H1 (cell line): Measurements from ENCODE around the gene ACVR1. TPM values are rescaled to one million over a fixed set of nuclear protein-coding genes. Genes with fewer than 3 reads are reported as not detected.

Source experiments
- CTCF ChIA-PET: fragments of 300-600 bp; sonication (Branson Sonifier 250); formaldehyde crosslinking; loops from one replicate; lab custom pipeline; 2021; ENCODE audit not compliant: partially characterized antibody; lab: Charles Lee
- POLR2A ChIA-PET: fragments of 300-600 bp; sonication (Branson Sonifier 250); formaldehyde crosslinking; loops from one replicate; lab custom pipeline; 2021; ENCODE audit warnings: inconsistent platforms; ENCODE audit not compliant: partially characterized antibody; lab: Charles Lee
- DNase-seq, 2 experiments: peaks; one replicate each; pipeline versions ENCODE4 v3.0.0 to v3.0.0-alpha.2; 2010 to 2022; ENCODE audit warnings: low spot score in 2 of 2, low read depth in 1 of 2, mixed read lengths in 1 of 2
- FAIRE-seq: peaks from 2 replicates; lab custom pipeline; 2011; peaks lifted over from hg19 to GRCh38; lab: Jason Lieb, UNC
- H2AFZ ChIP-seq: 2 replicates; pipeline ENCODE4 v1.8.1; 2012; ENCODE audit warnings: low read length, inconsistent platforms
- H2AK5ac ChIP-seq: 2 replicates; pipeline ENCODE4 v1.6.1; 2013; ENCODE audit warnings: low read depth, low read length
- H2BK120ac ChIP-seq: replicated peaks from 2 replicates; pipeline ENCODE3; 2013; ENCODE audit warnings: low read depth, low read length, inconsistent platforms
- H2BK12ac ChIP-seq: 2 replicates; pipeline ENCODE4 v1.6.1; 2013; ENCODE audit warnings: low read depth, low read length
- H2BK15ac ChIP-seq: 2 replicates; pipeline ENCODE4 v1.6.1; 2013; ENCODE audit warnings: low read length
- H2BK20ac ChIP-seq: 2 replicates; pipeline ENCODE4 v1.6.1; 2013; ENCODE audit warnings: low read length
- H2BK5ac ChIP-seq: 2 replicates; pipeline ENCODE4 v1.6.1; 2013; ENCODE audit warnings: low read depth, low read length
- H3K14ac ChIP-seq: 2 replicates; pipeline ENCODE4 v1.6.1; 2013; ENCODE audit warnings: inconsistent platforms; ENCODE audit not compliant: insufficient read length
- H3K18ac ChIP-seq: 2 replicates; pipeline ENCODE4 v1.6.1; 2013; ENCODE audit warnings: low read length; ENCODE audit errors: extremely low read depth
- H3K23ac ChIP-seq: 2 replicates; pipeline ENCODE4 v1.6.1; 2013; ENCODE audit warnings: inconsistent platforms; ENCODE audit not compliant: insufficient read length
- H3K23me2 ChIP-seq: 2 replicates; pipeline ENCODE4 v1.6.1; 2013; ENCODE audit warnings: low read depth, low read length
- H3K27ac ChIP-seq: 2 replicates; pipeline ENCODE4 v1.6.1; 2011; ENCODE audit warnings: low read depth, low read length, inconsistent platforms
- H3K27me3 ChIP-seq, 4 experiments: replicated peaks in 1 of 4; 1 replicate in 1 of 4; 2 replicates in 3 of 4; pipeline versions ENCODE4 v1.6.1 to v1.8.1; 2011 to 2013; ENCODE audit warnings: low read length in 3 of 4, mild to moderate bottlenecking in 3 of 4, inconsistent platforms in 2 of 4, mixed read lengths in 2 of 4, moderate library complexity in 1 of 4; ENCODE audit not compliant: control insufficient read depth in 3 of 4, insufficient read depth in 3 of 4; ENCODE audit errors: extremely low read depth in 1 of 4
- H3K36me3 ChIP-seq, 4 experiments: 2 replicates each; pipeline versions ENCODE4 v1.6.1 to v1.8.1; 2011 to 2013; ENCODE audit warnings: mild to moderate bottlenecking in 4 of 4, low read length in 3 of 4, moderate library complexity in 2 of 4, control low read depth in 1 of 4, inconsistent platforms in 1 of 4; ENCODE audit not compliant: insufficient read depth in 4 of 4, control insufficient read depth in 2 of 4
- H3K4ac ChIP-seq: replicated peaks from 2 replicates; pipeline ENCODE3; 2013; ENCODE audit warnings: low read length, low read depth, mixed read lengths, inconsistent platforms; ENCODE audit not compliant: insufficient read length
- H3K4me1 ChIP-seq, 4 experiments: replicated peaks in 1 of 4; 1 replicate in 1 of 4; 2 replicates in 3 of 4; pipeline versions ENCODE4 v1.6.1 to v1.8.1; 2011 to 2013; ENCODE audit warnings: low read length in 3 of 4, inconsistent platforms in 2 of 4, mixed read lengths in 1 of 4; ENCODE audit not compliant: insufficient read depth in 4 of 4, control insufficient read depth in 3 of 4
- H3K4me2 ChIP-seq, 2 experiments: 2 replicates each; pipeline versions ENCODE4 v1.6.1 to v1.8.1; 2011 to 2013; ENCODE audit warnings: low read depth in 2 of 2, low read length in 2 of 2, control low read depth in 1 of 2, inconsistent platforms in 1 of 2, mild to moderate bottlenecking in 1 of 2; ENCODE audit not compliant: insufficient read depth in 1 of 2
- H3K4me3 ChIP-seq, 4 experiments: fragments of 200-600, 300-600 bp in 1 of 4; sonication (generic), shearing (Covaris generic), sonication (Bioruptor Twin) in 1 of 4; 2 replicates each; pipeline versions ENCODE4 v1.5.1 to v1.8.1; 2011 to 2016; ENCODE audit warnings: low read length in 4 of 4, low read depth in 3 of 4, control low read depth in 2 of 4, inconsistent platforms in 2 of 4, mild to moderate bottlenecking in 2 of 4, mixed read lengths in 1 of 4, moderate library complexity in 1 of 4; ENCODE audit not compliant: insufficient read depth in 2 of 4; ENCODE audit errors: extremely low read depth in 1 of 4
- H3K56ac ChIP-seq: replicated peaks from 2 replicates; pipeline ENCODE3; 2013; ENCODE audit warnings: low read depth, mild to moderate bottlenecking, mixed read lengths, low read length, inconsistent platforms; ENCODE audit not compliant: insufficient read length
- H3K79me1 ChIP-seq: 2 replicates; pipeline ENCODE4 v1.6.1; 2013; ENCODE audit warnings: low read depth, low read length, control low read depth
- H3K79me2 ChIP-seq, 2 experiments: 2 replicates each; pipeline versions ENCODE4 v1.6.1 to v1.8.1; 2012 to 2013; ENCODE audit warnings: low read length in 2 of 2, mild to moderate bottlenecking in 2 of 2, inconsistent platforms in 1 of 2; ENCODE audit not compliant: insufficient read depth in 2 of 2, control insufficient read depth in 1 of 2
- H3K9ac ChIP-seq, 4 experiments: replicated peaks in 1 of 4; 1 replicate in 1 of 4; 2 replicates in 3 of 4; pipeline versions ENCODE4 v1.6.1 to v1.8.1; 2011 to 2013; ENCODE audit warnings: low read depth in 3 of 4, low read length in 3 of 4, control low read depth in 2 of 4, mild to moderate bottlenecking in 2 of 4, moderate library complexity in 2 of 4, inconsistent platforms in 1 of 4; ENCODE audit errors: extremely low read depth in 1 of 4
- H3K9me3 ChIP-seq, 2 experiments: 2 replicates each; pipeline versions ENCODE4 v1.6.1 to v1.8.1; 2012 to 2013; ENCODE audit warnings: mild to moderate bottlenecking in 2 of 2, moderate library complexity in 2 of 2, control low read depth in 1 of 2, inconsistent platforms in 1 of 2, low read depth in 1 of 2, low read length in 1 of 2, mixed read lengths in 1 of 2; ENCODE audit not compliant: insufficient read depth in 2 of 2
- H4K20me1 ChIP-seq, 2 experiments: replicated peaks in 1 of 2; 2 replicates each; pipeline versions ENCODE3 to v1.8.1; 2011 to 2013; ENCODE audit warnings: inconsistent platforms in 2 of 2, low read length in 2 of 2, mild to moderate bottlenecking in 1 of 2; ENCODE audit not compliant: insufficient read depth in 2 of 2, control insufficient read depth in 1 of 2
- H4K5ac ChIP-seq: 2 replicates; pipeline ENCODE4 v1.6.1; 2013; ENCODE audit warnings: low read length, low read depth, mixed read lengths, inconsistent platforms; ENCODE audit not compliant: insufficient read length
- H4K8ac ChIP-seq: 2 replicates; pipeline ENCODE4 v1.8.0; 2013; ENCODE audit warnings: mild to moderate bottlenecking, moderate library complexity, low read length, inconsistent platforms; ENCODE audit not compliant: insufficient read depth; ENCODE audit errors: extremely low read depth
- H4K91ac ChIP-seq: replicated peaks from 2 replicates; pipeline ENCODE3; 2013; ENCODE audit warnings: low read length, mixed read lengths, inconsistent platforms; ENCODE audit not compliant: insufficient read length
- TAF1 ChIP-seq: IDR thresholded peaks from 2 replicates; pipeline ENCODE4 v1.6.1; 2011; ENCODE audit warnings: mild to moderate bottlenecking, low read depth, low read length
- TCF12 ChIP-seq: IDR thresholded peaks from 2 replicates; pipeline ENCODE4 v1.6.1; 2011; ENCODE audit warnings: low read depth, mild to moderate bottlenecking, low read length
- whole genome bisulfite sequencing, 2 experiments: shearing (Covaris generic) in 1 of 2; methylation state at CpG; one replicate each; pipeline versions ENCODE4 v1.1.6 to v1.1.7; 2013 to 2015; ENCODE audit warnings: low lambda C conversion rate in 2 of 2, mixed read lengths in 2 of 2, inconsistent platforms in 1 of 2, low coverage in 1 of 2, missing lambda C conversion rate in 1 of 2; ENCODE audit not compliant: insufficient replicate concordance in 2 of 2, insufficient coverage in 1 of 2, insufficient read length in 1 of 2; ENCODE audit errors: extremely low coverage in 1 of 2, missing lambda C conversion rate in 1 of 2; 5-methylcytosine and 5-hydroxymethylcytosine counted together
- polyA plus RNA-seq, 7 experiments: library from polyadenylated mRNA; depleted of rRNA in 3 of 7; stranded (reverse) in 5 of 7; unstranded in 2 of 7; fragments of >200 nt in 5 of 7; fragments of 200-250 nt in 2 of 7; gene quantifications; 1 replicate in 5 of 7; 2 replicates in 1 of 7; 4 replicates in 1 of 7; pipeline versions ENCODE4 v1.2.1 to v1.2.3, GENCODE V29; 2011 to 2013; ENCODE audit warnings: missing spikeins in 2 of 7, mixed read lengths in 2 of 7
- total RNA-seq: library from RNA; stranded (reverse); fragmentation: NEBNext Ultra II Directional; extraction: Animal tissue kit (Norgen Biotek cat#: 25700); gene quantifications from 2 replicates; pipeline ENCODE4 v1.2.1, GENCODE V29; 2021

Gene ACVR1
- total and polyA plus RNA-seq, 2 of the 8 experiments (the other 6 are each of a cell fraction or from before 2014, with no cell fraction given) = 8.5 to 17.7 TPM

GRCh38 chr2:157922815-157923214, 46.7 kb upstream of the ACVR1 start:
- no peak for FAIRE-seq

More at GRCh38 chr2:157922815-157923214, 46.7 kb upstream of the ACVR1 start:
- H2BK120ac ChIP-seq = no peak overlapping the region
- H3K18ac ChIP-seq = no peak overlapping the region
- 88% methylated on average over 1 of the region's 1 CpG; no CpG with 5 or more reads in 1 of the 2 experiments for WGBS, 2 experiments
- no peaks in the 10 kb centered on the region for H3K9me3 ChIP-seq
- ChIA-PET CTCF (no interaction called here), POLR2A (no interaction called here)
- H3K79me1 ChIP-seq = no peaks in the 10 kb centered on the region
- no peak overlapping the region for H2BK20ac ChIP-seq
- no peak for DNase-seq
- TF ChIP-seq TAF1 (no peak), TCF12 (no peak)
- H3K27me3 ChIP-seq = no peaks in the 10 kb centered on the region; a peak in 2 of 7 replicates
- H3K4me2 ChIP-seq = no peak overlapping the region
- H4K91ac ChIP-seq = no peak overlapping the region
- H3K79me2 ChIP-seq = no peaks in the 10 kb centered on the region
- H2BK15ac ChIP-seq = no peak overlapping the region
- H2AK5ac ChIP-seq = no peak overlapping the region
- H2BK12ac ChIP-seq = no peak overlapping the region
- H3K36me3 ChIP-seq = no peaks in the 10 kb centered on the region
- H3K23ac ChIP-seq = no peak overlapping the region
- no peak overlapping the region for H3K27ac ChIP-seq
- no peak overlapping the region for H3K4ac ChIP-seq
- H4K5ac ChIP-seq = no peak overlapping the region
- H4K8ac ChIP-seq = no peak overlapping the region
- no peak overlapping the region for H2BK5ac ChIP-seq
- H3K56ac ChIP-seq = no peak overlapping the region
- no peaks in the 10 kb centered on the region for H4K20me1 ChIP-seq
- no peak overlapping the region for H3K9ac ChIP-seq
- no peak overlapping the region for H2AFZ ChIP-seq
- no peak overlapping the region for H3K4me3 ChIP-seq
- H3K4me1 ChIP-seq = peaks cover 0 to 9% (median 6%) of the 10 kb centered on the region in 4 experiments; a peak in 4 of 7 replicates
- no peak overlapping the region for H3K14ac ChIP-seq
- no peaks in the 10 kb centered on the region for H3K23me2 ChIP-seq
